Measurements from ENCODE around the gene OPCML.

Gene OPCML

DNA sequence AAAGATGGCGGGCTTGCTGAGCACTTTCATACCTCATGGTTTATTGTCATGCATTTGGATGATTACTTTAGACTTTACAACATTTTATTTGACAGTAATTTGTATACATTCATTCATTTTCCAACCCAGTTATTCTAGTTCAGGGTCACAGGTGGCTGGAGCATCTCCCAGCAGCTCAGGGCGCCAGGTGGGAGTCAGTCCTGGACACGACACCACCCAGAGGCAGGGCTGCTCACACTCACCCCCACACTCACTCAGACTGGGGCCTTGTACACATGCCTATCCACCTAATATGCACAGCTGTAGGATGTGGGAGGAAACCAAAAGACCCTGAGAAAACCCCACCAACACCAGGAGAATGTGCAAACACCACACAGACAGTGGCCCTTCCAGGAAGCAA lies 123.9 kb downstream of the OPCML start:
- no peak for DNase-seq

DNA sequence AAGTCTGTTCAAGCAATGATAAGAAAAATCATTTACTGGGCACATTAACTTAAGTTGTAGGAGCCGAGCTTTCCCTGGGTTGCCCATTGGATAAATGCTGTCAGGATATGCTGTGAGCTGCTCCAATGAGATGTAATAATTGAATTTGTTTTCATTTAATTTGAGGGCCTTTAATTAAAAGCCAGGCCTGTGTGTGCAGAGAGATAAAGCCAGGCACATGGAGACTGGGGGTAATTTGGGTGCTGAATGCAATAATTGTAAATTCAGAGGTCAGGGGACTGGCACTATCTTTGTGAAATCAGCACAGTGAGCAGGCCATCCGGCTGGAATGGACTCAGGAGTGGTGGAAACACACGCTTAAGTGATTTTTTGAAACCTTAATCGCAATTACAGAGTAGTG lies 125.8 kb downstream of the OPCML start:
- no peak for DNase-seq

DNA sequence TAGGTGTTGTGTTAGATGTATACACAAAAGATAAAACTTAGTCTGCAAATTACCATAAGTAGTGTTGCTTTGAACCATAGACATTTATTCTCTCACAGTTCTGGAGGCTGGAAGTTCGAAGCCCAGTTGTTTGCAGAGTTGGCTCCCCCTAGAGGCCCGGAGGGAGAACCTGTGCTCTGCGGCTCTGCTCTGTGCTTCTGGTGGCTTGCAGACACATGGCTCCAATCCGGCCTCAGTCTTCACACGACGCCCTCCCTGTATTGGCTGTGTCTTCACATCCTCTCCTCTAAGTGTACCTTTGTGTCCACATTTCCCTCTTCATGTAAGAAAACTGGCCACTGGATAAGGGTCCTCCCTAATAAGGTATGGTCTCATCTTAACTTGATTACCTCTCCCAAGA lies 128.4 kb downstream of the OPCML start:
- DNase-seq, result no peak

DNA sequence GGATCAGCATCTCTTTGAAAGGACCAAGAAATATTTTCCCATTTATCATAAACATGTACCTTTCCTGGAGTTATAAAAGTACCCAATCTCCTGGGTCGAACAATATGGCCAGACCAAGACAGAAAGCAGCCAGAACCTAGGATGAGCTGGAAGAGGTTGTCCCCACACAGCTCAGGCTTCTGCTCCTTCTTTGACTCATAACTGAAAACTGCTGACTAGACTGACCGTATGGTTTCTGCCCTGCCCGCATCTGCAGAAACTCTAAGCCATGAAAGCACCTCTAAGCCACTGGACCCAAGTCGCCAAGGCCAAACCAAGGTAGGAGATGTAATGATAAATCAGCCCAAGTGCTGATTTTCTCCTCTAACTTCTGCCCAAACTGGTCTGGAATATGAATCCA lies 129.8 kb downstream of the OPCML start:
- DNase-seq, result no peak

DNA sequence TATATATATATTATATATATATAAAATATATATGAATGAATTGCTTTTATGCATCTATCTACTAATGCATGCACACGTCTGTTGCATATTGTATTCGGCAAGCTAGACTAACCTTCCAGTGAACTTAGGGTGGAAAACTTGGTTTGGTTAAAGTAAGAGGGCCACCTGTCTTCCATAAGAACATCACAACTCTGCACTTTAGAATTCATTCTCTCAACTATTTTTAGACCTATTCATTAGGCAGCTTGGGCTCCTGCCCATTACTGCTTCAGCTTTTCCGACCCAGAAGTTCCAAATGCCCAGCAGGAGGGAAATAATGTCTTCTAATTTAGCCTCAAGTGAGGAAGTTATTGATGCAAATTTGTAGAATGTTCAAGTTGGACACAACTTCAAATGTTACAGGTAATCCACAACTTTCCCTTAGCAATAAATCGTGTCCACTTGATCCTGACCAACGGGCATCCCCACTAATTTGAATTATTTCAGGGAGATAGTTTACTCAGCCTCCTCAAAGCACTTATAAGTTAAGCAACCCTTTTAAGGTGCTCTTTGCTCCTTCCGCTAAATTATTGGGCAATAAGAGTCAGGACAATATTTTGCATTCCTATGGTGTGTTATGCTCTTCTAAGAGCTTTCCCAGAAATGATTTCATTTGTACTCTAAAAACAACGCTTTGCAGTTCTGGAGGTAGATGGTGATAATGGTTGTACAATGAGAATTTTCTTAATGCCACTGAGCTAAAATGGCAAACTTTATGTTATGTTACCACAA lies 132.3 kb downstream of the OPCML start:
- no peak for DNase-seq

DNA sequence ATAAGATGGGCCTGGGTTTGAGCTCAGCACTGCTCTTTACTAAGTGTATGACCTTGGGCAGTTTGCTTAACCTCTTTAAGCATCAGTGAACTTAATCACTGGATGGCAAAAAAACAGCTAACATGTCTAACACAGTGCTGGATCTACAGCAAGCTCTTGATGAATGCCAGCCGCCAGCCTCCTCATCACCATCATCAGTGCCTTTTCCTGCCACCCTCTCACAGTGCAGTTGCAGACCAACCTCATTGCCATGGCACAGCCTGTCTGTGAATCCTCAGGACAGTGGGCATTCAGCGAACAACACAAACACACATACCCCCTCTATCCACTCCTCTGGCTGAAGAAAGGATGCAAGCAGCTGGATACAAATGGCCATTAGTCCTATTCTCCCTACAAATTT lies 133.0 kb downstream of the OPCML start:
- DNase-seq, result no peak

DNA sequence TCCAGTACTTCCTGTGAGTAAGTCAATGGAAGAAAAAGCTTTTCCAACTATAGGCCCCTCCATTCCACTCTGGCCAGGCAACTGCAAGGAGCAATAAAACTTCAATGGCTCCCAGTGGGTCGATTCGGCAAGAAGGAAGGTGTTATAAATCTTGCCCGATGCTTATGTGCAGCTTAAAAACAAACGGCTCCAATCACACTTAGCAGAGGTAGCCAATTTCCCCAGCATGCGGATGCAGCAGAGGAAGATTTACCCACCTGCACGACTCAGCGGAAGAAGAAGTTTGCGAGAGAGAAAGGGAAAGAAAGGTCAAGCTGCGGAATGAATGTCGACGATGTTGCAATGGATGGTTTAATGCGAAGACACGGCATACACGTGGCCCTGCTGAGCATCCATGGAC lies 141.5 kb downstream of the OPCML start:
- no peak for DNase-seq

DNA sequence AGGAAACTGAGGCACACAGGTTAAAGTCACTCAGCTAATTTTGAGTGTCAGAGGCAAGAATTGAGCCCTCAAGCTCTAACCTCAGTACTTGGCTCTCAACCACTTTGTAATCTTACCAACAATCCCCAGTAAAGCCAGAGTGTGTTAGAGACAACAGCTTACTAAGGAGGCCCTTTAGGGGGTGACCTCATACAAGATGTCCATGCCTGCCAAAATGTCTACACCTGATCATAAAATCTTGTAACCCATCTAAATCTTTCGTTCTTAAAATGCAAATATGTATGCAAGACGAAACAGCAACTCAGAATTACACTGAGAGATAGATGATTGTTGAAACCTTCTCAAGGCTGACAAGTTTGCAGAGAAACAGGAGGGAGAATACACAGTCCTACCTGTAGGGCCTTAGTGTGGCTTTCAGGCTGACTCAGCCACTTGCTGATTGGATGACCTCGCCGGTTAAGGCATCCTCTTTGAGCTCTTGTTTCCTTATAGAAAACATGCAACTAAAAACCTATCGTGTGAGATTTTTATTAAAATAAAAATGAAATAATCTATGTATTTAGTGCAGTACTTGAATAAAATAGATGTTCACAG lies 143.2 kb downstream of the OPCML start:
- no peak for DNase-seq

DNA sequence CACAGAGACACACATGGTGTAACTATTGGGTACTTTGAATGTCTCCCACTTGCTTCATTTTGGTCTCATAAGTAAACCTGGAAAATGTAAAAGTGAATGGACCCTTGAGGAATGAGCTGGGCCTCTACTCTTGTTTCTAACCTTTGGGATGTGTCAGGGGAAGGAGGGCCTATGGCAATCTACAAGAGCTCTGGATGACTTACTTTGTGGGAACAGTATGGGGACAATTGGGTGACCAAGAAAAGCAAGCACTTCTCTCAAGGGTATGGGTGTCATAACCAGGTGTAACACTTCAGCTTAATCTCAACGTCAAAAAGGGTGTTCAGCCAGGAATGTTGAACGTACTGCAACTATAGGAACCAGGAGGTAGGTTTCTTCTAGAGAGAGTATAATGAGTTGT lies 144.0 kb downstream of the OPCML start:
- no peak for DNase-seq

DNA sequence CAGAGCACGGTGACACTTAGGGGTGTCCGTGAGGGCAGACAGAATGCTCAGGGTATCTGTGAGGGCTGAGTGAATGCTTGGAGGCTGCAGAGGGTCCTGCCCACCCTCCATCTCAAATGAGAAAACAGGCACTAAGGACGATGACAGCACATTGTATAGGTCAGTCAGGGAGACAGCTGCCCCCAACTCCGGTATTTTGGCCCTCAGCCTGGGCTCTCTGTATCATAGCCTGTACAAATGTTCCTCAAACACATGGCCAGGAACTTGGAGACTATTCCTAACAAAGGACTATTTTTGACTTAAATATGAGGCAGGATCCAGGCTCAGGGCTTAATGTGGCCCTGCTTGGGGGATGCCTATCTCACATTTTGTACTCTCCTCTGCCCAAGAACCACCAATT lies 145.4 kb downstream of the OPCML start:
- no peak for DNase-seq

DNA sequence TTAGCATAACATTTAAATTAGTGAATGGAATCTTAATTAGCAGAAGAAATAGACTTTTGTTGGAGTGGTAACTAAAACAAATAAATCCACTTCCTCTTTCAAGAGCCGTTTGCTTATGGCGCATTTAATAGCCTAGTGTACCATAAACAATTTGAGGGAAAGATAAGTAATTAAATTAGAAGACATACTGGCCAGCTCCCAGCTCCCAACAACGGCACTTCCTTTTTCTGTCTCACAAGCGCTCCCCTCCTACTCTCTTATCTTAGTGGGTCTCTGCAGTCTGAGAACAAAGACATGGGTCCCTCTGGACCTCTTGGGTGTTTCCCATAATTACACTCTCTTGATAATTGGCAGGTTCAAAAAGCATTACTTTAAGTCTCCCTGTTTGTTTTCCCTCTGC lies 146.0 kb downstream of the OPCML start:
- DNase-seq, result peak; percentile 50

DNA sequence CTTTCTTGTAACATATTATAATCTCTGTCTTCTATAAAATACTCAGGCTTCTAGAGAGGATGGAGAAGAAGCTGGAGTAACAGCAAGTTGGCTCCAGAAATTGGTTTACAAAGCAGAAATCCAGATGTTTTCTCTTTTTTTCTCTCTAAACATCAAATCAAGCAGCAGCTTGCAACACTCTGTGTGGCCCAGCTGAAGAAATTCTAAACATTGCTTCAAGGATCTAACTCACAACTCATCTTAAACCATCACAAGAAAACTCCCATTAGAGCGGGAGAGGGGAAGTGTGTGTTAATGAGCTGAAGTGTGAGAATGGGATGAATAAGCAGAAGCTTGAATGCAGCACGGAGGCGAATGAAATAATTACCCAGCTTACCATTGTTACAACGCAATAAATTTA lies 146.5 kb downstream of the OPCML start:
- DNase-seq, result no peak

DNA sequence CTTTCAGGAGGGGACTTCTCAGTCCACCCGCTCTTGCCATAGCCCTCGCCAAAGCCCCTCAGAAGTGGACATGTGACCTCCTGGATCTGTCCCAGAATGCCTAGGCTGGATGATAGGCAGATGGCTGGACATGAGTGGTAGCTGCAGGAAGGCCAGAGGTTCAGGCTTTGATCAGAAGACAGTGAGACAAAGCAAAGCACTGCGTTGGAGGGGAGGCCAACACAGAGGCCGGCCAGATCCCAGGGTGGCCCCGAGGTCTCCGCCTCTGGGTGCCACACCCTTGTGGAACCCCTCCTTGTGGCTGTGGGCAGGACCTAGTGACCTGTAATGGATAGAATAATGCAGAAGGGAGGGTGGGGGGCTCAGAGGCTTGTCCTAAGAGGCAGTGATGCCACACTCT lies 147.6 kb downstream of the OPCML start:
- DNase-seq, result no peak

DNA sequence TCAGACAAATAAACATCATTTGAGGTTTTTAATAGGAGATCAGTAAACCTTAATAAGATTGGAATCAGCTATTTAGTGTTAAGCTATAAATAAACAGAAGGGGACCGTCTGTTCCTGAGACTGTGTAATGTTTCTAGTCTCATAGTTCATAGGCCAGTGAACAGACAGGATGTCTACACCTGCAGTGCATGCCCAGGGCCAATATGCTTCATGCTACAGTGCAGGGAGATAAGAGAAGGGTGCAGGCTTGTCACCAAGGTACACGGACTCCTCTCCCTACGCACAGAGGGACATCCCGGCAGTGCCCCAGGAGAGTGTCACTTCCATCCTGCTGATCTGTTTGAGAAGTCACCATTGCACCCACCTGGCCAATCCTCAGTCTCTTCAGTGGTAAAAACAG lies 148.6 kb downstream of the OPCML start:
- DNase-seq, result no peak

DNA sequence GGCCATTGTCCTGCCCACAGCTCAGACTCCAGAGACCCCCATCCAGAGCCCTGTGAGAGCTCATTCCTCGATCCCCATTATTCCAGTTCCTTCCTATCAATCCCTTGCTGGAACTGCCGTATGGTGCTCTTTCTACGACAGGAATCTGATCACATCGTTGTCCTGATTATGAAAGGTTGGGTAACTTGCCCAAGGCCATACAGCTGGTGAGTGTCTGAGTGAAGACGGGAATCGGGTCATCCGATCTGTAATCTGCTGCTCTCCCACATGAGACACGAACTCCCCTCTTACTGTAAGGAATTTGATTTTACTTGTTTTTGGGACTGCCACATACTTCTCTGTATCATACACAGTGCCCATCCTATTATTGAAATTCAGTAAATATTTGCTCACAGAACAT lies 149.1 kb downstream of the OPCML start:
- DNase-seq, result no peak

DNA sequence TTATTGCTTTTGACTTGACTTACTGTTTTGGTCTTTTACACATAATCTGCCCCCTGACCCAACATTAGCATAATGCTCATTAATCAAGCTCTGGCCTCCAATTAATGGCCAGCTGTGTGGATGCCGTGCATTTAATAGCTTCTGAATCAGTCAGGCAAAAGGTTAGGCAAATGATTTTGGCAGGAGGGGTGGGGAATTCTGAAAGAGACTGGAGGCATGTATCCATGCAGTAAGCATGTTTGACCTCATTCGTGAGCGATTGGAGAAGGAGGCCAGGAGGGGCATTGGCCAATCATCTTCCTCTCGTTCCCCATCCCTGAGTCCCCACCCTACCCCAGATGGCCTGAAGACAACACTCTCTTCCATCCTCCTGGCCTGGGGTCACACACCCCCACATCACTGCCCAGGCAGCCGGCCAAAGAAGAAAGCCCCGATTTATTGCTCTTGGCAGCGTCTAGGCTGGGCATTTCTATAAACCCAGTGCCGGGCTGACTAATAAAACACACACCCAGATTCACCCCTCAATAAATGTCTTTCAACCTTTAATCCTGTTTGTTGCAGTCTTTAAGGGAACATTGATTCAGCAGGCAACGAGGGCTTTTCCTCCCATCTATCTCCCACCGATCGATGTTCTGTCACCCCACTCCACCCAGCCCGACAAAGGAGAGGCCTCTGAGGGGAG lies 150.0 kb downstream of the OPCML start:
- DNase-seq, result no peak

DNA sequence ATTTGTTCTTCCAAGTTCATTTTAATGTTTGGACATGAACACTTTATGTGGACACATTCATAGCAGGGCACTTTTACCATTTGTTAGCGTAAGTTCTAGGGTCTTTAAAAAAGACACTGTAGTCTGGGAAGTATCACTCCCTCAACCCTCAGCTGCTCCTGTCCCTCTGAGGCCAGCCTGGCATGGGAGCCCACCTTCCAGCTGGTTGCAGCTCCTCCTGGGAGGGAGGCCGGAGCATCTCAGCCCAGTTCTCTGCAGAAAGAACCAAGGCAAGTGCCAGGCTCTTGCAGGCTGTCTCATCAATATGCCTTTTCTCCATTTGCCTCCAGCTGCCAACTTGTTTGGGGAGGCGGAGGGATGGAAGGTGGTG lies 150.6 kb downstream of the OPCML start:
- DNase-seq, result no peak

DNA sequence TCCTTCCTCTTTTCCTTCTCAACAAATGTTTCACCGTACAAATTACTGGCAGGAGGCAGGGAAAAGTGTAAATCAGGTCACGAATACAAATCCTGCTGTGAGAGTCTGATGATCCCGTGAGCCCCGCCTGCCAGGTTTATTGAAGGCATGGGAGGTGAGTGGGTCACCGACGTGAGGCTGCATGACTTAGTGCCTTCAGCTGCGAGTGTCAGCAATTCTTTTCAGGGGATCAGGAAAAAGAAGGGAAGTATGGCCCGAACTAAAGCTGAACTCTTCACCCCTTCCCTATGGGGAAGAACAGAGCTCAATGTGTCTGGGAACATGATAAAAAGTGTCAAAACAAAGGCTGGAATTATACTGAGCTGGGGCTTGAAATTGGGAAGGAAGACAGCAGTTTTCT lies 166.2 kb downstream of the OPCML start:
- no peak for DNase-seq

DNA sequence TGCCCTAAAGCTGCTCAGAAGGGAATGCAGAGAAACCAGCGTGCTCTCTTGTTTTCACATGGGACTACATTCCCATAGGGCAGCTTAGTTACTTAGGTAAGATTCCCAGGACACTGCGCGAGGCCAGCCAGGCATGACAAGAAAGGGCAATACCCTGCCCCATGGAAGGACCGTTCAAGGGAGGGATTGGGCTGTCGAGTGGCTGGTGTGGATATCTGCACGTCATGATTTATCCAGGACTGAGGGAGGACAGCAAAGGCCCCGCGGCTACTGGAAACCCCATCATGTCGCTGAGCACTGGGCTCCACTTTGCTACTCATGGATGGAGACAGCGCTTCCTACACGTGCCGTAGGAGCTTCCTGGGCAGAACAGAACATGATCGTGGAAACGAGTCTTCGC lies 169.4 kb downstream of the OPCML start:
- DNase-seq, result no peak

DNA sequence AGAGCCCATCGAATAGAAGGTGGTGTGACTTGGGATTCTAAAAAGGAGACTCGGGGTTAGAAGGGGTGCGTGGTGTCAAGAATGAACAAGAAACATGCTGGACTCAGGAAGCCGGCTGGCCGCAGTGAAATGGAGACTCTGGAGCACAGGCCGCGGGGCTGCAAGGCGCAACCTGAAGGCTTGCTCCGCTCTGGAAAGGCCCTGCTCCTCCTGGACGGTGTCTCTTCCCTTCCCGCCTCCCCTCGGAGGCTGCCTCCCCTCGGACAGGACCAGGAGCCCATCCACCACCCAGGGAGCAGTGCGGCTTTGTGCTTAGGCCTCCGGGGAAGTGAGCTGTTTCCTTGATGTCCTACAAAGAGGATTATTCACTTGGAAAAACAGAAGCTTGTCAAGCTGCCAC lies 170.1 kb downstream of the OPCML start:
- DNase-seq, result no peak

DNA sequence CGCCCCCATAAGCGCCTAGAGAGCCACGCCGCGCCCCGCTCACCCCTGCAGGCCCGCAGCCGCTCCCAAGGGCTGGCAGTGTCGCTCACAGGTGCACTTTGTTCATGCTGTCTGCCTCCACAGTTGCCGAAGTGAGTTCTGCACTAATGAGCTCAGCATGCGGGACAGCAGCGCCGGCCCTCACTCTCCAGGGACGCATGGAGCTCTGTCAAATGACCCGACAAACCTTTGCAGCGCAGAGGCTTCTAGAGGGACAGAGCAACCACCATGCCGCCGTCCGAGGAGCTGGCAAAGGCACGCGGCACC lies 170.7 kb downstream of the OPCML start:
- no peak for DNase-seq

DNA sequence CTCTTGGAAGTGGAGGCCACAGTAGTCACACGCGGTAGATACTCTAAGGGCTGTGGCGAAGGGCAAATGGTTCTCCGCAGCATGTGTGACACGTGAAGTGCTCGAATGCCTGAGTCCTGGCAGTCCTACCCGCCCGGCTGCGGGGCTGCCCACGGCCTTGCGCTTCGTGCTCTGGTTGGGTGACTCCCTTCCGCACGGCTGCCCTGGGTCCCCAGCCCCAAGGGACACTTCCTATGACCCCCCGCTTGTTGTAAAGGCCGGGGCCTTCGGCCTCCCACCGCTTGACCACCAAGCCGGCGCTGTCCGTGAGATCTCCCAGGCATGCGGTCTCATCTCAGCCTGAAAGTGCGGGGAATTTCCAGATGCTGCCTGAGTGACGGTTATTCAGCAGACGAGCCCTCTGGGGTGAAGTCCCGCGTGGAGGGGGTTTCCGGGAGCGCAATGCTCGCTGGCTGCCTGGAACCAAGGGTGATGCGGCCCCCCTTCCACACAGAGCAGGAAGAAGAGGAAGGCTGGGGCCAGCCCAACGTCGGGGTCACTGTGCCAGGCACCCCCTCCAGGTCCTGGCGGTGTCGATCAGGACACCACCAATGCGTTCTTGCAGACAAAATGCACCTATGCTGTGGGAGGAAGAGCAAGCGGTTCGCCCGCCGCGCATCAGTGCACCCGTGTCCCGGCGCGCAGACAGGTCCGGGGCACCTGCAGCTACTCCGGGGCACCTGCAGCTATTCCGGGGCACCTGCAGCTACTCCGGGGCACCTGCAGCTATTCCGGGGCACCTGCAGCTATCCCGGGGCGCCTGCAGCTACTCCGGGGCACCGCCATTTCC lies 171.2 kb downstream of the OPCML start:
- no peak for DNase-seq

DNA sequence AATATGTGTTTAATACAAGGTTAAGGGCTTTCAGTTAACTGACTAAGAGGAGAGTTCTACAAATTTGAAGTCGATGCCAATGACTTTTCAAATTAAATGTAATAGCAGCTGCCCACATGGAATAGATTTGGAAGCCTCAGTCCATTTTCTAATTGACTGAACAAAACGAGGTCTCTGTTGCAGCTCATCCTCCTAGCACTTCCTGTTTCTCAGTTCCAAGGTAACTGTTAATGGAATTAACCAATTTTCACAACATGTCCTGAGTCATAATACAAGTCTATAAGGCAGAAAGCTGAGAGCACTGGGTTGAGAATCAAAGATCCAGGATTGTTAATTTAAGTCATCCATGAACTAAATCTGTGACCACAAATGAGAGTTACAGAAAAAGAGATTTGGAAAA lies 177.2 kb downstream of the OPCML start:
- no peak for DNase-seq

DNA sequence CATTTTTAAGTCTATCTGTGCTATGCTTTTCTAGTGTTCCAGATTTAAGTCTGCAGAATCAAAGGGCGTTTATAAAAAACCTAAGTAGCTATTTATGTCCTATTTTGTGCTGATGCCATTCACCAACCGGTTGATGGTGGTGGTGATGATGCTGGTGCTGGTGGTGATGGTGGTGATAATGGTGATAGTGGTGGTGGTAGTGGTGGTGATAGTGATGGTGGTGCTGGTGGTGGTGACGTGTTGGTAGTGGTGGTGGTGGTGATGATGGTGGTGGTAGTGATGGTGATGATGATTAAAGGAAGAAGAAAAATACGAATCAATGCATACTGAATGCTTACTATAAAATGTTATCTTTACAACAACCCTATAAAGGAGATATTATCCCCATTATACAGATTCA lies 178.2 kb downstream of the OPCML start:
- DNase-seq, result no peak

Measured in NCI-H1436 (cell line).